Lower leg skin (tissue), 4 donors: ENCODE results near the gene HSPA6. TPM values are rescaled to one million over a fixed set of nuclear protein-coding genes. Genes with fewer than 3 reads are reported as not detected.

ENCODE experiments used
- DNase-seq, 2 donors: peaks; one replicate each; pipeline ENCODE4 v3.0.0-alpha.2; 2019; ENCODE audit warnings: low spot score in 2 of 2
- H3K4me3 ChIP-seq: fragments of 200-600 bp; sonication (generic); 2 replicates; pipeline ENCODE4 v1.5.1; 2017; ENCODE audit warnings: mild to moderate bottlenecking, low read depth; ENCODE audit not compliant: poor library complexity, severe bottlenecking
- CTCF ChIP-seq, 3 donors: fragments of 450-650 bp; IDR thresholded peaks; one replicate each; pipeline ENCODE4 v1.5.1; 2016; ENCODE audit warnings: antibody characterized with exemption in 3 of 3, mild to moderate bottlenecking in 3 of 3, moderate library complexity in 2 of 3
- POLR2A ChIP-seq, 2 donors: fragments of 450-650 bp; IDR thresholded peaks; one replicate each; pipeline ENCODE4 v1.6.1; 2016 to 2017; ENCODE audit warnings: antibody characterized with exemption in 2 of 2, mild to moderate bottlenecking in 1 of 2, moderate library complexity in 1 of 2
- WGBS, 2 donors: methylation state at CpG; one replicate each; pipeline ENCODE4 v1.1.5; 2018; 5-methylcytosine and 5-hydroxymethylcytosine counted together
- intact Hi-C: fragments of 100-400 bp; cut with DNase I; formaldehyde crosslinking; loops from one replicate; pipeline ENCODE4 v1.15.0; 2023; ENCODE audit warnings: low total_unique reads
- total RNA-seq, 4 donors: library from RNA; depleted of rRNA; stranded (reverse); fragments of >200 nt; gene quantifications; one replicate each; pipeline ENCODE4 v1.1.0, GENCODE V29; 2016

The HSPA6 gene
- total RNA-seq, 4 donors from 2014 or later: 2.0 to 5.0 (median 4.5) TPM

- TF ChIP-seq CTCF (IDR thresholded peaks at IDR 0.05): no peak
- TF ChIP-seq POLR2A (IDR thresholded peaks at IDR 0.05): no peak
- intact Hi-C loops: no loop called here
- H3K4me3 ChIP-seq: no peak overlapping the region
- DNase-seq: no peak
- 51 to 52% methylated on average over 3 of the region's 3 CpGs for WGBS, 2 donors
Observed at GRCh38 chr1:161494091-161494735, 30.1 kb upstream of the HSPA6 start.

- no peak for DNase-seq
- TF ChIP-seq CTCF (IDR thresholded peaks at IDR 0.05) (no peak), POLR2A (IDR thresholded peaks at IDR 0.05) (no peak)
- no peak overlapping the region for H3K4me3 ChIP-seq
- intact Hi-C loops: no loop called here
Observed at GRCh38 chr1:161495490-161495889, 28.9 kb upstream of the HSPA6 start.

GRCh38 chr1:161497961-161498360 is 26.4 kb upstream of the HSPA6 start:
- WGBS, 2 donors: 78 to 83% methylated on average over 1 of the region's 1 CpG
- intact Hi-C loops: no loop called here
- no peak overlapping the region for H3K4me3 ChIP-seq
- no peak for DNase-seq
- no peak for TF ChIP-seq POLR2A (IDR thresholded peaks at IDR 0.05)
- TF ChIP-seq CTCF (IDR thresholded peaks at IDR 0.05): no peak

- no peak for DNase-seq
- WGBS, 2 donors: 88 to 93% methylated on average over 2 of the region's 2 CpGs
- intact Hi-C loops: no loop called here
- TF ChIP-seq CTCF (IDR thresholded peaks at IDR 0.05) (no peak), POLR2A (IDR thresholded peaks at IDR 0.05) (no peak)
- no peak overlapping the region for H3K4me3 ChIP-seq
Observed at GRCh38 chr1:161498646-161499045, 25.7 kb upstream of the HSPA6 start.

GRCh38 chr1:161499099-161500039 is 25.0 kb upstream of the HSPA6 start:
- no peak for DNase-seq
- no peak overlapping the region for H3K4me3 ChIP-seq
- 71 to 75% methylated on average over 8 of the region's 8 CpGs for WGBS, 2 donors
- TF ChIP-seq CTCF (IDR thresholded peaks at IDR 0.05) (no peak), POLR2A (IDR thresholded peaks at IDR 0.05) (no peak)
- intact Hi-C loops: no loop called here
